COLO829 (cell line): ENCODE measurements around the gene SLC30A1.

Experiments
- DNase-seq: peaks from one replicate; pipeline ENCODE4 v3.0.0; 2012; ENCODE audit warnings: low spot score

Gene SLC30A1

DNA sequence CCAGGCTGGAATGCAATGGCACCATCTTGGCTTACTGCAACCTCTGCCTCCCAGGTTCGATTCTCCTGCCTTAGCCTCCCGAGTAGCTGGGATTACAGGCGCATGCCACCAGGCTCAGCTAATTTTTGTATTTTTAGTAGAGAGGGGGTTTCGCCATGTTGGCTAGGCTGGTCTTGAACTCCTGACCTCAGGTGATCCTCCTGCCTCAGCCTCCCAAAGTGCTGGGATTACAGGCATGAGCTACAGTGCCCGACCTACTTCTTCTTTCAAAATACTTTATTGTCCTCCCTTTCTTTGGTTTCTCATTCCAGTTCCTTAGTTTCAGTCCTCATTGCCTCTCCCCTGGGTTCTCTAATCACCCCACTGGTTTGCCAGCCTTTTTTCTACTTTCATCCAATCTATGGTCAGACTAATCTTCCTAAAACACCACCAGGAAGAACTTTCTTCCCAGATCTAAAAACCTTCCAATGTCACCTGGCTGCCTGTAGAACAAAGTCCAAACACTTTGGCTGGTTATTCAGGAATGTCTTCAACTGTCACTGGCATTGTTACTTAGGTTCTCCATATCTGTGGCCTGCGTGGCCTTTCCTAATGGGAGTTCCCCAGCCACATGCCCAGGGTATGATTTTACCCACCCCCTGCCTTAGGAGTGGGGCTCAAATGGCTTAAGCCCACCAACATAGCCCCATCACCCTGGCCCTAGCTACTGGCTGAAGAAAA lies 29.0 kb upstream of the SLC30A1 start:
- DNase-seq, result no peak

DNA sequence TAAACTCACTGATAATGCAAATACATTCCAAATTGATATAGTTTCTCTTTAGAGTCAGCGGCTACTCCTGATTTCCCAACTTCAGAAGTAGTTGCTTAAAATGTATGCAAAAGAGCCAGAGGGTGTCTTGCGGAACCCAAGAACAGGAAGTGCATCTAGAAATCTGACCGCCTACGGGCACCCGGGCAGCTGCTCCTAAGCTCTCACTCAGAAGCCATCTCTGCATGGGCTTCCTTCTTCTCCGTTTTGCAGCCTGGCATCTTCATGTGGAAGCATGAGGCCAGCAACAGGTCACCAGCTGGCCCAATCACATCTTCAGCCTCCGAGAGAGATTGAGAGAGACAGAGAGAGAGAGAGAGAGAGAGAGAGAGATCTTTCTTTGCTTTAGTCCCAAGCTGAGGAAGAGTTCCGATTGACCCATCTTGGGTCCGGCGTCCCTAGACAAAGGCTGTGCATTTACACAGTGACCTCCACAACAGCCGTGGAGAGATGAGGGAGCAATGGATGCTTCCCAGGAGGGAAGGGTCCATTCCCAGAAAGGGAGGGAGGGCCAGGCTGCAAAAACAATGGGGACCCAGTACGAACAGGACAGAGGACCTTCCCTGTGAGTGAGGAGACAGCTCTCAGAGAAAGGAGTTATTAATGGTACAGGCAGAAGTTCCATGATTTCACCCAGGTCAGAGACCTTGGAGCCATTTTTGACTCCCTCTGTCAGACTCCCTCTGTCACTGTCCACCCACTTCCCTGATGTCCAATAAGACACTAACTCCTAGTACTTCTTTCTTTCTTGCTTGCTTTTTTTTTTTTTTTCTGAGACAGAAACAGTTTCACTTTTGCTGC lies 28.2 kb upstream of the SLC30A1 start:
- no peak for DNase-seq

GRCh38 chr1:211606332-211606913 lies 27.5 kb upstream of the SLC30A1 start:
- DNase-seq, result no peak

- no peak for DNase-seq
Measured at GRCh38 chr1:211605603-211606331, 26.8 kb upstream of the SLC30A1 start.

DNA sequence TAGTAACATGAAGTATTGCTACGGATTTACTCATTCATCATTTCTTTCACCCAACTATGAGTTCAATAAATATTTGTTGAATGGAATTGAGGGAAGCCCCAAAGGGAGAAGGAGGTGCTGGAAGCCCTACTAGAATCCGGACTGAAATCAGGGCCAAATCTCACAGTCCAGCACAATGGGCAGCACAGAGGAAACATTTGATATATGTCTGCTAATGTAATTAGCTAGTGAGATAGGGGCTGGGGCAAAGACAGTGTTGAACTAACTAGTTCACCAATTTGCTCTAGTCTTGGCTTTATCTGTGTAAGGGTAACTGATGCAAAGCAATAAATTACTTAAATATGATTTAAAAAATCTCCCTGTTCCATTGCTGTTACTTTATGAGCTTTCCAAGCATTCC lies 26.1 kb upstream of the SLC30A1 start:
- DNase-seq, result no peak

DNA sequence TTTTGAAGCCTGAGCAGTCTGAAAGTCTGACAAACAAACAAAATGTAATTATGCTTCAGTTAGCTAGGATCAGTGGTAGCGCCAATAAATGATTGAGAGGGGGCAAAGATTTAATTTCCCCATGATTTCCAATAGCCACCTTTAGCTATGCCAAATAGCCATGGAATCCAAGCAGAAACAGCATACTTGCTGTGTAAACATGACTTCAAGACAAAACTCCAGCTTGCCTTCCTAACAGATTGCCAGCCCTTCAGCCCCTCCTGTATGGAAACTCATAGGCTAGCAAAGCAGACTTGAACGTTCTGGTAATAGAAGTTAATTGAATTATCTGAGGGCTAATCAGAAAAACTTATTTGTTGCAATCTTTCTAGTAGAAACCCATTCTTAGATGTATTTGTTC lies 25.6 kb upstream of the SLC30A1 start:
- no peak for DNase-seq

GRCh38 chr1:211603713-211604112 lies 24.8 kb upstream of the SLC30A1 start:
- DNase-seq, result no peak

GRCh38 chr1:211603191-211603701 lies 24.3 kb upstream of the SLC30A1 start:
- DNase-seq, result no peak

GRCh38 chr1:211601982-211602670 lies 23.2 kb upstream of the SLC30A1 start:
- DNase-seq, result no peak

- no peak for DNase-seq
Measured at GRCh38 chr1:211601159-211601558, 22.2 kb upstream of the SLC30A1 start.

DNA sequence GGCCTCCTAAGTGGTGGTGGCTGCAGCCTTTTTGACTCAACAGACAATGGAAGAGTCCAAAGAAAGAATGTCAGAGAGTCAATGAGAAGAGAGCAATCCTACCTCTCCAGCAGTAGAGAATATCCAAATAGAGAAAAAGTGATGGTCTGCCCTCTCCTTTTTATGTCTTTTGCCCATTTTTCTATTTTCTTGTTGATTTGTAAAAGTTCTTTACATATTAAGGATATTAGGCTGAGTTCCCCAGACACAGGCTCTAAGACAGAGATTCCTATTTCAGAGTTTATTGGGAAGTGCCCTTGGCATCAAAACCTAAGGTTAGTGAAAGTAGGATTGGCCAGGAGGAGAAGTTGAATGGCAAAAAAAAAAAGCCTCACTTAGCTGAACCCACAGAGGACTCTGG lies 20.3 kb upstream of the SLC30A1 start:
- DNase-seq, result no peak

DNA sequence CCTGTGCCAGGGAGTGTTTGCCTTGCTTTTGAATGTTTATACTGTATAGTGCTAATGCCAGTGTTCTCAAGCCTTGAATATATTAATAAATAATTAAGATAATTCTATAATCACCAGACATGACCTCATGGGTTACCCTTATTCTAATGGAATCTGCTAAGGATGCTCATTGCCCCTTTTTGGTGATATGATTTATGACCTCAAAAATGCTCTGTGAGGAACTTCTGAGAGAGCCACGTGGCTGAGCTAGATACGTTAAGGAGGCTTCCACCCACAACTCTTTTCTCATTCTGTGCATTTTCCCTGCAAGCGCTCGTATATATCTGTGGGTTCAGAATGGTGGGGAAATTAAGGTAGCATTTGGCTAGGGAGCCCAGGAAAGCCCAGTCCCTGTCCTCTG lies 19.6 kb upstream of the SLC30A1 start:
- DNase-seq, result no peak

GRCh38 chr1:211596418-211597181 lies 17.6 kb upstream of the SLC30A1 start:
- DNase-seq, result no peak

DNA sequence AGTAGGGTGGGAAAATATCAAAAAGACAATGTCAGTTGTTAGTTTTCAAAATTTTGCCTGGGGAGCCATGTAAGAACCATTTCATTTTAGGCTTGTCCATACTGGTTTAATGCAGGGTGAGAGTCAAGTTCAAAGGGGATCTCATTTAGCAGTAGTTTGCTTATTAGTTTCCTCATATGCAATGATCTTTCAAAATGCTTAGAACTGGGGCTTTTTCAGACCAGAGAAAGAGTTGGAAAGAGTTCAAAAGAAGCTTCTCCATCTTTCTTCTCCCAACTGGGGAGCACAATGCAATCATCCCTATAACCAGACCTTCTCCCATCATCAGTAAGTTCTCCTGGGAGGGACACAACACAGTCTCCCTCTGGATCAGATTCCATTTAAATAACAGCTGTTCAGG lies 16.5 kb upstream of the SLC30A1 start:
- no peak for DNase-seq

GRCh38 chr1:211591980-211592493 lies 13.1 kb upstream of the SLC30A1 start:
- DNase-seq, result peak; percentile 98

DNA sequence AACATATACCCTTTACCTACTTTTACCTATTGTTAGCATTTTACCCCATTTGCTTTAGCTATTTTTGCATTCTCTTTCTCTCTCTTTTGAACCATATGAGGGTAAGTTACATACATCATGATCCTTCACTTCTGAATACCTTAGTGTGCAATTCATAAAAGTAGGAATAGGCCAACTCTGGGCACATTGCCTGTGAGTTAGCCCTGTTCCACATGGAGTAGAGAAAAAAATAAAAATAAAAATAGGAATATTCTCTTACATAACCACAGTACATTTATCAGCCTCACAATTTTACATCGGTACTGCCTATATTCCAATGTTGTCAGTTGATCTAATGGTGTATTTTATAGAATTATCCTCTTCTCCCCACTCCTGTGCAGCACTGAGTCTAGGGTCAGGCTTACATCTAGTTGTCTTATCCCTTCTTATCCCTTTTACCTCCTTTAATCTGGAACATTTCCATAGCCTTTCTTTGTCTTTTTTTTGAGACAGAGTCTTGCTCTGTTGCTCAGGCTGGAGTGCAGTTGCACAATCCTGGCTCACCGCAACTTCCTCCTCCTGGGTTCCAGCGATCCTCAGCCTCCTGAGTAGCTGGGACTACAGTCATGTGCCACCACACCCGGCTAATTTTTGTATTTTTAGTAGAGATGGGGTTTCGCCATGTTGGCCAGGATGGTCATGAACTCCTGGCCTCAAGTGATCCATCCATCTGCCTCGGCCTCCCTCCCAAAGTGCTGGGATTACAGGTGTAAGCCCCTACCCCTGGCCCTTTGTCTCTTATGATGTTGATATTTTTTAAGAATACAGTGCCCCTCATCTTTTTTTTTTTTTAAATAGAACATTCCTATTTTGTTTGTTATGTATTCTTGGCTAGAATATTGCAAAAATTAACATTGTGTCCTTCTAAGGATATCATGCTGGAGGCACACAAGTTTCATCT lies 11.1 kb upstream of the SLC30A1 start:
- DNase-seq, result no peak

DNA sequence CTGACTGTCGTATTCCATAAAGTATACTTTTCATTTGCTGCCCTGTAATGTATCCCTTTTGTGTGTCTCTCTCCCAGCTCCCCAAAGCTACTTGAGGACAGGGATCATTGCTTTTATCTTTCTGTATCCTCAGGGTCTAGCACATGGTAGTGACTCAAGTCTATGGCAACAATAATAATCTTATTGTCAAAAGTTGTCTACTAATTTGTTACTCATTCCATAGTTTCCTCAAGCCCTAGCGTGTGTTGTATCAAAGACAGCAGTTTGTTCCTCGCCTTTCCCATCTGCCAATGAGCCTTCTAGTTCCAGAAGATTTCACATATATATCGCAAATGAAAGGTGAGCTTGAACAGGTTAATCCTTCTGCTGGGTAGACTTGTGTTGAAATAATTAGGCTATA lies 9.8 kb upstream of the SLC30A1 start:
- DNase-seq, result peak; percentile 80

DNA sequence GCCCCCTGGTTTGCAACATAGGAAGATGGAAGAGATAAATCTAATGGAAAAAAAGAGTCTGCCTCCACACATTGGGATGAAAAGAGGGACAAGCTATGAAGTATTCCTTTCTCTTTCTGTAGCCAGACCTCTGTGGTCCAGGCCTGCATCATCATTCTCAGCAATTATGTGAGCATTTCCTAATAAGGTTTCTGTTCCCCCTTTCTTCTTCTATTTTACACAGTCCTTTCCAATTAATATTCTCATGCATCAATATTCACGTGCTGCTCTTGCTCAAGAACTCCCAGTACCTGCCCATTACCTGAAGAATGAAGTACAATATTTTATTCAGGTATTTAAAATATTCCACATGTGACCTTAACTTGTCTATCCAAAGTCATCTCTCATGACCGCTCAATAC lies 8.2 kb upstream of the SLC30A1 start:
- DNase-seq, result no peak

- DNase-seq, result no peak
Measured at GRCh38 chr1:211586538-211586937, 7.6 kb upstream of the SLC30A1 start.
